ENCODE data around the gene MAP3K19. TPM values are rescaled to one million over a fixed set of nuclear protein-coding genes. Genes with fewer than 3 reads are reported as not detected.
A peak's percentile ranks its signal among the peaks of the same experiment; 100 is the strongest.

Gene MAP3K19
- total and polyA plus RNA-seq, 10 of the 15 experiments (the other 5 are each of a cell fraction or from before 2014, with no cell fraction given) = 0.05 TPM; not detected in 9

- TF ChIP-seq EZH2 (IDR thresholded peaks at IDR 0.05; ENCODE audit: borderline replicate concordance, control insufficient read depth, low read depth, low read length) (no peak), CHD2 (IDR thresholded peaks at IDR 0.05; ENCODE audit: borderline replicate concordance, low read depth, low read length) (no peak), SP1 (IDR thresholded peaks at IDR 0.05; ENCODE audit: low read depth, low read length) (peak; percentile 30), ATF7 (IDR thresholded peaks at IDR 0.05; ENCODE audit: low read depth) (no peak; the same call in 1 of the 2 replicates)
Measured at GRCh38 chr2:134917888-134918525, 129.2 kb downstream of the MAP3K19 start (continued).

GRCh38 chr2:134917360-134917865 is 129.8 kb downstream of the MAP3K19 start:
- SMC1A ChIA-PET (ENCODE audit: uncharacterized antibody, unreplicated experiment) = interaction anchor here (0.7 to 1.0 kb wide), 3 partner anchors 16 to 138 kb away, joined by 3 to 4 read pairs (median 3); no protein-coding TSS in a partner anchor
- Histone ChIP-seq H3K9me3 (replicated peaks; ENCODE audit: control insufficient read depth, insufficient read depth, low read length) (no peaks in the 10 kb centered on the region), H3K27me3 (replicated peaks in 1 of 2; ENCODE audit: control insufficient read depth in 2 of 2, insufficient read depth in 2 of 2, low read length in 1 of 2) (no peaks in the 10 kb centered on the region), H3K79me2 (ENCODE audit: control insufficient read depth, insufficient read depth, low read length) (peaks cover 42% of the 10 kb centered on the region), H3K4me3 (peak overlapping the region; percentile 81), H3K36me3 (ENCODE audit: control insufficient read depth in 2 of 2, insufficient read depth in 2 of 2, low read length in 1 of 2) (peaks cover 0 to 5% of the 10 kb centered on the region in 2 experiments; a peak in 1 of 4 replicates), H3K27ac (ENCODE audit: control insufficient read depth, insufficient read depth) (peak overlapping the region; percentile 92), H3K9ac (ENCODE audit: control insufficient read depth, insufficient read depth, low read length) (peak overlapping the region; percentile 88), H3K4me1 (ENCODE audit: control insufficient read depth, insufficient read depth, low read length) (peaks cover 6% of the 10 kb centered on the region), H4K20me1 (ENCODE audit: control insufficient read depth, insufficient read depth) (no peaks in the 10 kb centered on the region), H2AFZ (ENCODE audit: control insufficient read depth, low read depth, low read length) (peak overlapping the region; percentile 84), H3K4me2 (ENCODE audit: control insufficient read depth, insufficient read depth) (peak overlapping the region; percentile 60)
- WGBS (ENCODE audit: insufficient coverage, insufficient replicate concordance, low lambda C conversion rate, missing lambda C conversion rate) = 6% methylated on average over 16 of the region's 16 CpGs
- no peak for FAIRE-seq
- no TSS peak for BruUV-seq (replicated peaks)
- in situ Hi-C loops (cut with MboI) = loop anchor here (10.0 kb wide), 1 partner anchor 803 kb away; no protein-coding TSS in a partner anchor
- RAD21 ChIA-PET (ENCODE audit: unreplicated experiment) = interaction anchor here (0.6 to 0.9 kb wide), 4 partner anchors 18 to 134 kb away, joined by 3 to 4 read pairs (median 4); partner anchors contain the start of gene RAB3GAP1
- ATAC-seq = 0 out of 3 replicates have a peak, but pooled peaks have one; percentile 0
- TF ChIP-seq MTA3 (IDR thresholded peaks at IDR 0.05; ENCODE audit: borderline replicate concordance, low read length) = 0 out of 2 replicates have a peak, but pooled peaks have one; percentile 85
- TF ChIP-seq MXI1 (IDR thresholded peaks at IDR 0.05; ENCODE audit: low read depth, low read length) = 0 out of 2 replicates have a peak, but pooled peaks have one; percentile 20
- no peak for TF ChIP-seq TCF3 (IDR thresholded peaks at IDR 0.05; ENCODE audit: borderline replicate concordance, insufficient read depth, low read depth, low read length)
- 0 out of 2 replicates have a peak, but pooled peaks have one; percentile 19 for TF ChIP-seq ZNF217 (IDR thresholded peaks at IDR 0.05)
- peak; percentile 15 for TF ChIP-seq MEF2B (IDR thresholded peaks at IDR 0.05; ENCODE audit: partially characterized antibody, poor library complexity, severe bottlenecking)
- TF ChIP-seq IKZF1 (conservative IDR thresholded peaks at IDR 0.05) = 0 out of 2 replicates have a peak, but pooled peaks have one; percentile 8
- POLR2A ChIA-PET = interaction anchor here (0.6 to 1.3 kb wide), 2 partner anchors 10 to 231 kb away, joined by 4 read pairs; no protein-coding TSS in a partner anchor
- no peak for DNase-seq (ENCODE audit: low read depth, low spot score)
- intact Hi-C loops (cut with micrococcal nuclease; ENCODE audit: unreplicated experiment) = loop anchor here (5.0 to 10.0 kb wide), 2 partner anchors 803 to 825 kb away; partner anchors contain the start of gene UBXN4
- CTCF ChIA-PET = interaction anchor here (0.8 to 1.3 kb wide), 2 partner anchors 10 to 14 kb away, joined by 3 to 7 read pairs; no protein-coding TSS in a partner anchor

Other genes with a start within 250 kb of the MAP3K19 start
- gene ACMSD, start 208.8 kb downstream of the MAP3K19 start, total RNA-seq (2014; rRNA removed) = not detected in 2 replicates
- not detected in 2 replicates for gene ACMSD, start 208.8 kb downstream of the MAP3K19 start, total RNA-seq (2014; rRNA removed; fragmentation: Illumina TruSeq; extraction: Trizol)
- gene ACMSD, start 208.8 kb downstream of the MAP3K19 start, total RNA-seq (2021) = not detected in 2 replicates
- not detected in 2 replicates for gene ACMSD, start 208.8 kb downstream of the MAP3K19 start, polyA plus RNA-seq (2011; rRNA removed)
- gene ACMSD, start 208.8 kb downstream of the MAP3K19 start, polyA plus RNA-seq (2014; fragmentation: Illumina TruSeq; extraction: Trizol) = not detected in 2 replicates
- not detected for gene ACMSD, start 208.8 kb downstream of the MAP3K19 start, polyA plus RNA-seq (2014; fragmentation: Nextera tagmentation; extraction: Ambion mirVana)
- gene ACMSD, start 208.8 kb downstream of the MAP3K19 start, polyA plus RNA-seq (2014; rRNA removed) = not detected in 2 replicates
- gene ACMSD, start 208.8 kb downstream of the MAP3K19 start, polyA plus RNA-seq (2016; fragmentation: Nextera tagmentation; extraction: Ambion mirVana) = under 1 TPM in 1 of 2 experiments, not detected in 1; 0.08 TPM
- 22.8 and 25.6 TPM in 2 replicates for gene CCNT2, start 128.6 kb downstream of the MAP3K19 start, total RNA-seq (2014; rRNA removed)
- gene CCNT2, start 128.6 kb downstream of the MAP3K19 start, total RNA-seq (2014; rRNA removed; fragmentation: Illumina TruSeq; extraction: Trizol) = 22.0 and 24.6 TPM in 2 replicates
- gene CCNT2, start 128.6 kb downstream of the MAP3K19 start, total RNA-seq (2021) = 21.5 and 23.5 TPM in 2 replicates
- 23.6 and 33.2 TPM in 2 replicates for gene CCNT2, start 128.6 kb downstream of the MAP3K19 start, polyA plus RNA-seq (2011; rRNA removed)
- 20.6 and 24.1 TPM in 2 replicates for gene CCNT2, start 128.6 kb downstream of the MAP3K19 start, polyA plus RNA-seq (2014; fragmentation: Illumina TruSeq; extraction: Trizol)
- gene CCNT2, start 128.6 kb downstream of the MAP3K19 start, polyA plus RNA-seq (2014; fragmentation: Nextera tagmentation; extraction: Ambion mirVana) = 1 to 10 TPM; 6.0 to 7.6 TPM
- 18.8 and 19.3 TPM in 2 replicates for gene CCNT2, start 128.6 kb downstream of the MAP3K19 start, polyA plus RNA-seq (2014; rRNA removed)
- 10 to 100 TPM; 16.5 to 16.8 TPM for gene CCNT2, start 128.6 kb downstream of the MAP3K19 start, polyA plus RNA-seq (2016; fragmentation: Nextera tagmentation; extraction: Ambion mirVana)
- gene RAB3GAP1, start 4.8 kb upstream of the MAP3K19 start, total RNA-seq (2014; rRNA removed) = 19.2 and 26.0 TPM in 2 replicates
- gene RAB3GAP1, start 4.8 kb upstream of the MAP3K19 start, total RNA-seq (2014; rRNA removed; fragmentation: Illumina TruSeq; extraction: Trizol) = 36.9 and 37.4 TPM in 2 replicates
- gene RAB3GAP1, start 4.8 kb upstream of the MAP3K19 start, total RNA-seq (2021) = 24.9 and 25.2 TPM in 2 replicates
- 22.6 and 35.3 TPM in 2 replicates for gene RAB3GAP1, start 4.8 kb upstream of the MAP3K19 start, polyA plus RNA-seq (2011; rRNA removed)
- gene RAB3GAP1, start 4.8 kb upstream of the MAP3K19 start, polyA plus RNA-seq (2014; fragmentation: Illumina TruSeq; extraction: Trizol) = 30.7 and 37.8 TPM in 2 replicates
- gene RAB3GAP1, start 4.8 kb upstream of the MAP3K19 start, polyA plus RNA-seq (2014; fragmentation: Nextera tagmentation; extraction: Ambion mirVana) = 10 to 100 TPM; 13.7 to 20.9 TPM
- 15.6 and 21.1 TPM in 2 replicates for gene RAB3GAP1, start 4.8 kb upstream of the MAP3K19 start, polyA plus RNA-seq (2014; rRNA removed)
- gene RAB3GAP1, start 4.8 kb upstream of the MAP3K19 start, polyA plus RNA-seq (2016; fragmentation: Nextera tagmentation; extraction: Ambion mirVana) = 10 to 100 TPM; 18.3 to 19.8 TPM

All from GM12878 (cell line).